Measurements from ENCODE around the gene IFNL2. TPM values are rescaled to one million over a fixed set of nuclear protein-coding genes. Genes with fewer than 3 reads are reported as not detected.

The IFNL2 gene
- total RNA-seq, 1 donor from 2014 or later, result not detected

- intact Hi-C loops (cut with micrococcal nuclease), result no loop called here
Measured at GRCh38 chr19:39316627-39317321, 48.6 kb downstream of the IFNL2 start.

- intact Hi-C loops (cut with micrococcal nuclease), result no loop called here
Measured at GRCh38 chr19:39317476-39317875, 49.3 kb downstream of the IFNL2 start.

GRCh38 chr19:39318071-39318470 lies 49.9 kb downstream of the IFNL2 start:
- intact Hi-C loops (cut with micrococcal nuclease), result no loop called here

- intact Hi-C loops (cut with micrococcal nuclease), result no loop called here
Measured at GRCh38 chr19:39318690-39319089, 50.5 kb downstream of the IFNL2 start.

GRCh38 chr19:39319098-39319891 lies 51.1 kb downstream of the IFNL2 start:
- intact Hi-C loops (cut with micrococcal nuclease), result no loop called here

Other genes starting within 250 kb of the IFNL2 start
- gene FBXO27, start 235.8 kb upstream of the IFNL2 start, total RNA-seq, result 0.27 and 0.61 TPM in 2 replicates
- gene ACP7, start 184.0 kb upstream of the IFNL2 start, total RNA-seq, result not detected in 2 replicates
- gene PAK4, start 142.6 kb upstream of the IFNL2 start, total RNA-seq, result 15.5 and 16.3 TPM in 2 replicates
- gene NCCRP1, start 71.4 kb upstream of the IFNL2 start, total RNA-seq, result not detected in 2 replicates
- not detected in 2 replicates for gene SYCN, start 64.1 kb upstream of the IFNL2 start, total RNA-seq
- not detected in 2 replicates for gene IFNL3, start 23.4 kb upstream of the IFNL2 start, total RNA-seq
- gene IFNL4, start 19.5 kb upstream of the IFNL2 start, total RNA-seq, result not detected in 2 replicates
- gene IFNL1, start 28.0 kb downstream of the IFNL2 start, total RNA-seq, result 0.25 TPM in 1 of 2 replicates, not detected in the other
- 4.3 and 4.8 TPM in 2 replicates for gene LRFN1, start 52.5 kb downstream of the IFNL2 start, total RNA-seq
- gene GMFG, start 67.6 kb downstream of the IFNL2 start, total RNA-seq, result 640 and 657 TPM in 2 replicates
- gene SAMD4B, start 74.0 kb downstream of the IFNL2 start, total RNA-seq, result 45.2 and 46.1 TPM in 2 replicates
- gene PAF1, start 122.7 kb downstream of the IFNL2 start, total RNA-seq, result 43.9 and 46.7 TPM in 2 replicates
- gene MED29, start 123.0 kb downstream of the IFNL2 start, total RNA-seq, result 35.3 and 35.8 TPM in 2 replicates
- gene ZFP36, start 138.5 kb downstream of the IFNL2 start, total RNA-seq, result 74.0 and 79.7 TPM in 2 replicates
- gene PLEKHG2, start 144.3 kb downstream of the IFNL2 start, total RNA-seq, result 57.3 and 61.0 TPM in 2 replicates
- gene RPS16, start 167.6 kb downstream of the IFNL2 start, total RNA-seq, result 2,392 and 2,430 TPM in 2 replicates
- gene SUPT5H, start 177.2 kb downstream of the IFNL2 start, total RNA-seq, result 150 and 153 TPM in 2 replicates
- gene TIMM50, start 212.4 kb downstream of the IFNL2 start, total RNA-seq, result 65.1 and 69.0 TPM in 2 replicates
- 0.45 and 0.73 TPM in 2 replicates for gene DLL3, start 230.6 kb downstream of the IFNL2 start, total RNA-seq
- not detected in 2 replicates for gene SELENOV, start 246.7 kb downstream of the IFNL2 start, total RNA-seq

Measured in T-helper 2 cell treated with Interferon-gamma antibody and Interleukin-4, amounts not matched to agents 100 ng/mL and 5 ng/mL, for 36 hours (primary cell).